Hippocampal formation (tissue), 2 donors: ENCODE measurements around the gene SHISAL1.

ENCODE experiments used
- DNase-seq, 2 donors: peaks; one replicate each; lab custom pipeline; 2025; lab: John Stamatoyannopoulos, UW

The SHISAL1 gene

DNA sequence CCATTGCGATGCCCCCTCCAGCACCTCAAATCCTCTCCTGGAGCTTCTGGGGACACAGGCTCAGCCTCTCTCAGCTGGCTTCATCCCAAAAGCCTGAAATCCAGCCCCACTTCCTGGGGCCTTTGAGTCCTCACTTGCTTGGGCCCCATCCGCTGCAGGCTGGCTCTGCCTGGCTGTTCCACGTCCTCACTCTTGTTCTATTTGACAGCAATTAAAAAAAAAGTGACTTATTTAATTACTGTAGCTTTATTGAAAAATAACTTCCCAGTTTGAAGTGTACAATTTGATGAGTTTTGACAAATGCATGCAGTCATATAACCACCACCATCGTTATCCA, 104.8 kb downstream of the SHISAL1 start:
- no peak for DNase-seq

DNA sequence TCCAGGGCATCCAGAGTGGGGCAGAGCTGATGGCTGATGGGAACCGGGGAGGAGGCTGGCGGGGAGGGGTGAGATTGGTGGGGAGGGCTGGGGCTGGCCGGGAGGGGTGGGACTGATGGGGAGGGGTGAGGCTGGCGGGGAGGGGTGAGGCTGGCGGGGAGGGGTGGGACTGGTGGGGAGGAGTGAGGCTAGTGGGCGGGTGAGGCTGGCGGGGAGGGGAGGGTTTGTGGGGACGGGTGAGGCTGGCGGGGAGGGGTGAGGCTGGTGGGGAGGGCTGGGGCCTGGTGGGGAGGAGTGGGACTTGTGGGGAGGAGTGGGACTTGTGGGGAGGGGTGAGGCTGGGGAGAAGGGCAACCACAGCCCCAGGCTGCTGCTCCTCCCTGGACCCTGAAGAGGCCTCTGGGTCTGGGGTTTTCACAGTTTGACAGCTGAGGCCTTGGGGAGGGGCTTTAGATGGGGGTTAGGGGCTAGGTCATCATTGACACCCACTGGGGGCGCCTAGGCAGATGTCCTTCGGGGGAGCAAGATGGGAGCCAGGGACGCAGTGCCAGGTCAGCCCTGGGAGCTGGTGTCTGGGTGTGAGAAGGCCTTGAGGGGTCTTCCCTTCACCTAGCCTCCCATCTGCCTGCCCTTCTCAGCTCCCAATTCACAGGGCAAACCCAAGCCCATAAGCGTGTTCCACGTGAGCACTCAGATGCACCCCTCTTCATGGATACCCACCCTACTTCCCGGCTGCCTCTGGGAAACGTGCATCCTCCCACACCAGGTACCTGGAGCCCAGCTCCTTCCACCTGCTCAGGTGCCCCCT, 105.4 kb downstream of the SHISAL1 start:
- DNase-seq = no peak

- no peak for DNase-seq
These were observed 106.1 kb downstream of the SHISAL1 start for GRCh38 chr22:44206696-44207095.

- no peak for DNase-seq
These were observed 106.5 kb downstream of the SHISAL1 start for GRCh38 chr22:44206330-44206645.

DNA sequence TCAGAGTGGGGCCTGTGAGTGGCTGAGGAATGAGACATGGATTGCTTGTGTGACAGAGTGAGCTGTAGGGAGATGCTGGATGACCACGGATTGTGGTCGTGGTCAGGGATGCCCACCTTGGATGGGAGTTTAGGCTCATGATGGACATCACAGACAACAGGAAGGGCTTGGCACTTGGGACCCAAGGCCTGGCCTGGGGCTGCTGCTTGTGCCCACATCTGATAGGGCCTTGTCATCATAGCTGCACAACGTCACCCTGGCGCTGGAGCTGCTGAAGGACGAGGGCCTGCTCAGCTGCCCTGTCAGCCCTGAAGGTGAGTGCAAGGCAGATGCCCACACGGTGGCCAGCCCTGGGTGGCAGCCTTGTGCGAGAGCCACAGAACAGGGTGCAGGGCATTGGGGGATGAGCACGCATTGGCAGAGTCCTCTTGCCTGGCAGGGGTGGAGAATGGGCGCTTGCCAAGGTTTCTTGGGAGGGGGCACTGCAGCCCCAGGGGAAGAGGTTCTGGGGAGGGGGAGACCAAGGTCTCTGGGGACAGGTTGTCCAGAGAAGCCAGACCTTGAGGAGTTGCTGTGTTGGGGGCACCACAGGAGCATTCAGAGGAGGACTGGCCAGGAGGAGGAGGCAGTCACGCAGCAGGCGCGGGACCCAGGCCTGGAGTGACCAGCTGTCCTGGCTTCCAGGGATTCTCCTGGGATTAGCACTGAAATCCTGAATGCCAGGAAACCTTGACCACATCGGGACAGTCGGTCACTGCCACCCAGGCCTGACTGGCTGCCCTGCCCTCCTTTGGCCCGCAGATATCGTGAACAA, 107.0 kb downstream of the SHISAL1 start:
- DNase-seq = no peak

DNA sequence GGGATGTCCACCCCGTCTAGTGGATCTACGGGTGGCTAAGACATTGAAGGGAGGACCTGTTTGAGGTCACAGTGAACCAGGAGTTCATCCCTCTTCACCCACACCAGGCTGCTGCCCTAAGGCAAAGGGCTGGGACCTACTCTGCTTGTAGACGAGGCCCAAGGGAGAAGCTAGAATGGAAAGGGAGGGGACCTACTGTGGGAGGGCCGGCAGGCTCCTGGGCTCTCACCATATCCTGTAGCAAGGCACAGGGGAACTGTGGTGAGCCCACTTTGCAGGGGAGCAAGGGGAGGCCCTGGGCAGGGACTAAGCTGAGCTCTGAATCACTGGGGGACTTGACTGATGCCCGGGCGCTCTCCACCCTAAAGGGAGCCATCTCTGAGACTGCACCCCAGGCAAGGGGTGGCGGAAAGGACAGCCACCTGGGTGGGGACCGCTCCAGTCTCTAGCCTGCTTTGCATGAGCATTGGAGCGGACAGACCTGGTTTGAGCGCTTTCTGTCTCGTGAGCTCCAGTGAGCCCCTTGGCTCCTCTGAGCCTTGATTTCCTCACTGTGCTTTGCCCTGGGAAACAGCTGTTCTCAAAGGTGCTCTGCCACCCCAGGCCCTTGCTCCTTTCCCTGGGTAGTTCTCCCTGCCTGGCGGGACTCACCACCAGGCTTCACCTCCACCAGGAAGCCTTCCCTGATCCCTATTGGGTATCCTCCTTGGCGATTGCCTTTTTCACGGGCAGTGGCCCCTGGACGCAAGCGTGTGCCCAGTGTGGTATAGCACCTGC, 107.8 kb downstream of the SHISAL1 start:
- no peak for DNase-seq

- DNase-seq = no peak
These were observed 109.5 kb downstream of the SHISAL1 start for GRCh38 chr22:44203203-44203602.

DNA sequence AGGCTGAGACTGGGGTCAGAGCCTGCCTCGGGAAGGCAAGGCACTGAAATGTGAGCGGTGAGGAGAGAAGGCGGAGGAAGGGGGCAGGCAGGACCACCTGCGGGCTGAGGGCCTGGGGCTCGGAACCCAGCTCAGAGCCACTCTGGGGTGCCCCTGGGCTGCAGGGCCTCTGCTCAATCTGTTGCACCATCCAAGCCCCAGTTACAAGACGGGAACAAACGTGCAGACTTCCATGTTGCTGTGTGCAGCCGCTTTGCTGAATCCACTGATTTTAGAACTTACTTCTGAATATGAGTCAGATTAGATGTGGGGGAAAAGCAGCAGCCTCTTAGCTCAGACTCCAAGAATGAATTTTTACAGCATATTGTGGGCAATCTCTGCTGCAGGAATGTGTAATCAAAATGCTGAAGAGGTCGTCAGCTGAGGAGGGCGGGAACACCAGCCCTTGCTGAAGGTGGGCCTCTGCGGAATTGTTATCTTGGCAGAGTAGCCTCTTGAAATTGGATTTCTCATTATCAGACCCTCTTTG, 110.4 kb downstream of the SHISAL1 start:
- DNase-seq = no peak

GRCh38 chr22:44201665-44202064, 111.1 kb downstream of the SHISAL1 start:
- DNase-seq = no peak

- DNase-seq = no peak
These were observed 111.7 kb downstream of the SHISAL1 start for GRCh38 chr22:44200855-44201550.

DNA sequence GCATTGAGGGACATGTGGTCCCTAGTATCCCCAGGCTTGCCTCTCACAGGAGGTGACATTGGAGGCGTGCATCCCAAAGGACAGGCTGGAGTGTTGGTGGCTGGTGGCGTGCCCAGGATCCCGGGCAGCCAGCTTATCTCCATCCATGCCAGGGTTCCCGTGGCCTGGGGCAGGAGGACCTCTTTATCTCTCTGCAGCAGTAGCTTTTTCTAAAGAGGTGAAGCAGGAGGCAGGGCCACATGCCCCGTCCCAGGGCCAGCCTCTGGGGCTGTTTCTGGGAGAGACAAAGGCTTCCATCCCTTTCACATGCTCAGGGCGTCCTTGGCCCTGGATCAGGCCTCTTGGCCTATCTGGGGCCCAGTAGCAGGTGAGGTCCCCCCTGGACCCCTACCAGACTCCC, 112.3 kb downstream of the SHISAL1 start:
- DNase-seq = no peak

DNA sequence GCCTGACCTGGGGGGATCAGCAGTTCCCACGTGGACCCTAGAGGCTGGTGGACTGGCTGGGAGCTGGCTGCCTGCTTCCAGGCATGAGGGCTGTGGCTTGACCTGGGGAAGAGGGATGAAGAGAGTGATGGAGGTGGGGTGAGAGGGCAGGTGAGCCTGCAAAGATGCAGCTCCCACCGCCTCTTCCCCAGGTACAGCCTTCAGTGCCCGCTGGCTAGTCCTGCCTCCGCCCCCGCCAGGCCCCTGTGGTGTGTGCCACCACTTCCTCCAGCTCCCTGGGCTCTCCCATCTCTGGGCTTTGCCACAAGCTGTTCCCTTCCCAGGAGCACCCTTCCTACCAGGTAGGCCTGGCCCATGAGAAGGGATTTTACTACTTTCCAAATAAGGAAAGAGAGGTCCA, 112.9 kb downstream of the SHISAL1 start:
- no peak for DNase-seq

DNA sequence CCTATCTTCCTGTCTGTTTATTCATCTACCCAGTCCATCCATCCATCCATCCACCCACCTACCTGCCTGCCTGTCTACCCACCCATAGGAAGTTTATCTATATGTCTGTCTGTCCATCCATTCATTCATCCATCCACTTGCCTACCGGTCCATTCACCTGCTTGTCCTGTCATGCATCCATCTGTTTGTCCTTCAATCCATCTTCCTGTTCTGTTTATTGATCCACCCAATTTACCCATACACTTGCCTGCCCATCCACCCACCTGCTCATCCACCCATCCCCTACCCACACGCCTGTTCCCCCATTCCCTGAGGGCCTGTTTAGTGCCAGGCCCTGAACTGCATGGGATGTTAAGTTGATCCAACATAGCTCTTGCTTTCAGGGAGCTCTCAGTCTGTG, 113.6 kb downstream of the SHISAL1 start:
- no peak for DNase-seq

DNA sequence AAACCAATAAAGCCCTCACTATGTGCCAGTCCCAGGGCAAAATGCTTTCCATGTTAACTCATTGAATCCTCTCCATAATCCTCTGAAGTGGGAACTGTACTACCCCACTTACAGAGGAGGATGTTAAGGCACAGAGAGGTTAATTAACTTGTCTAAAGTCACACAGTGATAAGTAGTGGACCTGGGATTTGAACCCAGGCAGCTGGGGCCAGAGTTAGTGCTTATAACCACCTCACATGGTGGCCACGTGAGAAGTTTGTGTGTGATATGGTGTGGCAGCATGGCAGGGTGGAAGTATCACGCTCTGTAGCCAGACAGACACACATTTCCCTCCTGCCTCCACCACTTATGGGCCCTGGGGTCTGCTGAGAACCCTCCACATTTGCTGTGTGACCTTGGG, 115.5 kb downstream of the SHISAL1 start:
- DNase-seq = no peak

- DNase-seq = no peak
These were observed 116.0 kb downstream of the SHISAL1 start for GRCh38 chr22:44196731-44197131.

DNA sequence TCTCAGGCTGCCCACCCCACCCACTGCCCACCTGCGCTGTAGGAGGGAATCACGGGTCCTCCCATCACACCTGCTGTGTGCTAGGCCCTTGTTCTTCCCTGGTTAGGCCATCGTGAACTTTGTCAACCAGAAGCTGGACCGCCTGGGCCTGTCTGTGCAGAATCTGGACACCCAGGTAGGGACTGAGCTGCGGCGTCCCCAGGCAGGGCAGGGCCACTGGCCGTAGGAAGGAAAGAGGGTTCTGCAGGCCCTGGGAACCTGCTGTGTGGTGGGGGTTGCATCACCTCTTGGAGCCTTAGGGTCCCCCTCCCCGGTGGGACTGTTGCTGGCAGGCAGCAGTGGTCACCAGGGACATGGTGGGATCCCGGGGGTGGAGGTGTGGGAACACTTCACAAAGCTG, 116.5 kb downstream of the SHISAL1 start:
- DNase-seq = no peak

DNA sequence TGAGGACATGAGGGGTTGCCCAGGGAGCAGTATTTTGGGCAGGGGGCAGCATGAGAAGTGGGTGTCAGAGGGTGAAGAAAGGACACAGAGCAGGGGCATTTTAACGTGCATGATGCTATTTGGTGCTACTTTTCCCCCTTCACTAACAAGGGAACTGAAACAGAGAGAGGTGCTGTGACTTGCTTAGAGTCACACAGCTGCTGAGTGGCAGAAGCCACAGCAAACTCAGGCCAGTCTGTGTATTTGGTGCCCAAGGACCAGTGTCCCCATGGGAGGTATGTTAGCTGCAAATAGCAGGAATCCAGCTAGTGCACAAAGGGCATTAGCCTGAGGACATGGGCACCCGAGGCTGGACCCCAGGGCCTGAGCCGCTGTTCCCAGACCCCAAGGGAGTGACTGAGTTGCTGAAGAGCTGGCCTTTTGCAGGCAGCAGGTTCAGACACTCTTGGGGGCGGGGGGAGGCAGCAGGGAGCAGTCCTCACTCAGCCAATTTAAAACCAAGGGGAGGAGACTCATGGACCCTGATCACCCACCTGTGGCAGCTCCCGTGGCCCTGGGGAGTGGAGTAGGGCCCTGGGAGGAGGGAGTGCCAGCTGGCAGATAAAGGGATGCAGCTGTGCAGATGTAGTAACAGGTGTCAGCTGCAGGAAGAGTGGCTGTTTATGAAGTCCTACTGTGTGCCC, 117.4 kb downstream of the SHISAL1 start:
- no peak for DNase-seq

- DNase-seq = no peak
These were observed 118.2 kb downstream of the SHISAL1 start for GRCh38 chr22:44194569-44194968.
